NCI-H460 (cell line): ENCODE measurements around the gene GLOD5. TPM values are rescaled to one million over a fixed set of nuclear protein-coding genes. Genes with fewer than 3 reads are reported as not detected.

ENCODE experiments used
- small RNA-seq, 2 experiments: library from RNA; depleted of rRNA; stranded (forward); fragments of <200 nt; gene quantifications; one replicate each; pipeline ENCODE3, GENCODE V24; 2014
- total RNA-seq: library from RNA; depleted of rRNA; stranded (reverse); fragments of >200 nt; shearing (Covaris generic); gene quantifications from 2 replicates; pipeline ENCODE4 v1.2.3, GENCODE V29; 2014; rRNA removed

The GLOD5 gene
- total RNA-seq, 1 experiment from 2014 or later, result not detected

Small RNA genes within 50 kb of the gene (small RNA-seq; reads per million reads assigned to genes)
- gene RNU6-1056P, result 0 reads per million in 2 experiments
- gene RNU6-29P, result 0 to 0.12 reads per million in 2 experiments

Other genes starting within 250 kb of the GLOD5 start
- gene EBP, start 239.9 kb upstream of the GLOD5 start, total RNA-seq, result 39.8 and 48.9 TPM in 2 replicates
- gene TBC1D25, start 222.0 kb upstream of the GLOD5 start, total RNA-seq, result 6.9 and 7.2 TPM in 2 replicates
- gene RBM3, start 187.3 kb upstream of the GLOD5 start, total RNA-seq, result 304 and 352 TPM in 2 replicates
- 77.2 and 81.0 TPM in 2 replicates for gene WDR13, start 164.3 kb upstream of the GLOD5 start, total RNA-seq
- 0.20 TPM in 1 of 2 replicates, not detected in the other for gene WAS, start 77.9 kb upstream of the GLOD5 start, total RNA-seq
- gene SUV39H1, start 65.0 kb upstream of the GLOD5 start, total RNA-seq, result 9.0 and 9.5 TPM in 2 replicates
- not detected in 2 replicates for gene GATA1, start 24.8 kb downstream of the GLOD5 start, total RNA-seq
- 40.1 and 44.9 TPM in 2 replicates for gene HDAC6, start 40.3 kb downstream of the GLOD5 start, total RNA-seq
- gene ERAS, start 64.8 kb downstream of the GLOD5 start, total RNA-seq, result 0.10 TPM in 1 of 2 replicates, not detected in the other
- 7.5 and 8.1 TPM in 2 replicates for gene PCSK1N, start 73.9 kb downstream of the GLOD5 start, total RNA-seq
- gene TIMM17B, start 136.0 kb downstream of the GLOD5 start, total RNA-seq, result 82.3 and 102 TPM in 2 replicates
- 94.3 and 105 TPM in 2 replicates for gene PQBP1, start 136.2 kb downstream of the GLOD5 start, total RNA-seq
- gene SLC35A2, start 149.9 kb downstream of the GLOD5 start, total RNA-seq, result 22.8 and 25.9 TPM in 2 replicates
- gene PIM2, start 157.3 kb downstream of the GLOD5 start, total RNA-seq, result 19.3 and 21.4 TPM in 2 replicates
- gene OTUD5, start 195.9 kb downstream of the GLOD5 start, total RNA-seq, result 25.5 and 28.6 TPM in 2 replicates
- gene KCND1, start 210.1 kb downstream of the GLOD5 start, total RNA-seq, result 0.58 and 0.72 TPM in 2 replicates
- gene GRIPAP1, start 240.5 kb downstream of the GLOD5 start, total RNA-seq, result 31.6 and 33.1 TPM in 2 replicates